Right kidney (tissue), 1 donor: Measurements from ENCODE around the gene DISC1.

Experiments
- DNase-seq: peaks from one replicate; pipeline ENCODE4 v3.0.0-alpha.2; 2016

The DISC1 gene

DNA sequence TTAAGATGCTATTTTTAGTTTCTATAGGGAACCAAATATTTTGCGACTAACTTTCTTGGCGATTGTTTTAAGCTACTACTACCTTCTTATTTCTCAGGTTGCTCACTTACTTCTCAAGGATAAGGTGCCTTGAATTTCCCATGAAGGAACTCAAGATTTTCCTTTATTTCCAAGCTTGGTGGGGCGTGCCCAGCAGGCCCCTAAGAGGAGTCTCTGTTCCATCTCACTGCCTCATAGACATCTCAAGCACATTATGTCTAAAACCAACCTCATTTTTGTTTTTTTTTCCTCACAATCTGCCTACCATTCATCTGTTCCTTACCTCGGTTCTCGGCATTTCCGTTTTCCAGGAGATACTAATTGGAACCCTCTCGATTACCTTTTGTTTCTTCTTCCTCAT lies 421.9 kb downstream of the DISC1 start:
- DNase-seq, result no peak

DNA sequence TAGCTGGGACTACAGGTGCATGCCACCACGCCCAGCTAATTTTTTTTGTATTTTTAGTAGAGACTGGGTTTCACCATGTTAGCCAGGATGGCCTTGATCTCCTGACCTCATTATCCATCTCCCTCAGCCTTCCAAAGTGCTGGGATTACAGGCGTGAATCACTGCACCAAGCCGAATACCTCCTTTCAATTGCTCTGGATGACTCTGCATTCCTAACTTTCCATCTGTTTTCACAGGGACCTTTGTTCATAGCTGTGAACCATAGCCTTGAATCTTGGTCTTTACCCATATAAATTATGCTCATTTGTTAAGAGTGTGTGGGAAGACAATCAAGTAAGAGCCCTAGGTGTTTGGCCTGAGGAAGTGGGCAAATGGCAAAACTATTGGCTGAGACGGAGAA lies 422.7 kb downstream of the DISC1 start:
- DNase-seq, result no peak

- no peak for DNase-seq
These were observed 430.8 kb downstream of the DISC1 start for GRCh38 chr1:232057217-232057895.

GRCh38 chr1:232057896-232058274 lies 431.3 kb downstream of the DISC1 start:
- DNase-seq, result no peak

- DNase-seq, result no peak
These were observed 433.3 kb downstream of the DISC1 start for GRCh38 chr1:232059726-232060374.

- DNase-seq, result no peak
These were observed 436.4 kb downstream of the DISC1 start for GRCh38 chr1:232062967-232063366.

- DNase-seq, result no peak
These were observed 439.9 kb downstream of the DISC1 start for GRCh38 chr1:232066521-232066920.

GRCh38 chr1:232074265-232074664 lies 447.7 kb downstream of the DISC1 start:
- no peak for DNase-seq

DNA sequence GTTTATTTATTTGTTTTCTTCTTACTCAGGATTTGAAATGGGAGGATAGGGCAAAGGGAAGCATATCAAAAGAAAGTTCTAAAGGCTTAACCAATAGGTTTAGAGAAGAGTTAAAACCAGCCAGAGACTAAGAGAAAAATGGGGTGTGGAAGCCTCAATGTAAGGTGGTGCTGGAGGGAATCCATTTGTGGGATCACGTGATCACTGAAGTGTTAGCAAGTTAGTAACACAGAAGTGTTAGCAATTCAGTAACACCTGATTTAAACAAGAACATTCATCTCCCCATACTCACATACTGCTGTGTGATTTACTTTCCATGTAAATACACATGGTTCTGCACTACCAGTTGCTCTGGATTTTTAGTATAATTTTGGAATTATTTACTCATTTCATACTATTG lies 451.2 kb downstream of the DISC1 start:
- no peak for DNase-seq

GRCh38 chr1:232084584-232085223 lies 458.1 kb downstream of the DISC1 start:
- peak; percentile 7 for DNase-seq

DNA sequence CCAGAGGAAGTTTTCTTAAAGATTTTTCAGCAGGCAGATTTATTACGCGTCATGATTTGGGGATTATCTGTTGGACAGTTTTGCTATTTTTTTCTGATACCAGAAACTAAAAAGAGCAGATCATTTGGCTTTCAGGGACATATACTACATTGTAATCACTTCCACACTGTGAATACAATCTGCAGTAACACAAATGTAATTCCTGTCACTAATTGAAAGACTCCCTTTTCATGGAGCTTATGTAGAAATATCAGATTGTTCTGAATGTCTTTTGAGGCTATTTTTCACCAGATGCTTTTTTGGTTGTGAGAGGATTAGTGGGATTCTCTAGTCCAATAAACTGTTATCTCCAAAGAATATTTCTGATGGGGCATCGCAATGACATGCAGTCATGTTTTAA lies 464.2 kb downstream of the DISC1 start:
- no peak for DNase-seq
